ENCODE data around the gene FDX2.

- TF ChIP-seq CTCF (conservative IDR thresholded peaks at IDR 0.05) (no peak), ZFX (IDR thresholded peaks at IDR 0.05) (no peak)
Observed at GRCh38 chr19:10274589-10274988, 41.2 kb downstream of the FDX2 start.

Data from C4-2B (cell line).